SK-N-SH (cell line): ENCODE results near the gene WARS2.

ENCODE experiments used
- EZH2phosphoT487 ChIP-seq: fragments of 200-600 bp; sonication (generic); IDR thresholded peaks from 2 replicates; pipeline ENCODE4 v1.6.1; 2017; ENCODE audit warnings: low read depth, mixed run types, mild to moderate bottlenecking, antibody characterized with exemption, moderate library complexity, borderline replicate concordance
- MXI1 ChIP-seq: IDR thresholded peaks from 2 replicates; pipeline ENCODE4 v1.6.1; 2012; ENCODE audit warnings: mild to moderate bottlenecking, low read depth, low read length, improper control_type of control experiment
- RFX5 ChIP-seq: IDR thresholded peaks from 2 replicates; pipeline ENCODE4 v1.6.1; 2012; ENCODE audit warnings: mild to moderate bottlenecking, improper control_type of control experiment, low read length
- SIN3A ChIP-seq: IDR thresholded peaks from 2 replicates; pipeline ENCODE4 v1.6.1; 2012; ENCODE audit warnings: low read depth, mild to moderate bottlenecking, low read length, moderate library complexity, borderline replicate concordance
- SMC3 ChIP-seq: IDR thresholded peaks from 2 replicates; pipeline ENCODE4 v1.6.1; 2012; ENCODE audit warnings: low read depth, low read length, improper control_type of control experiment
- TAF1 ChIP-seq: IDR thresholded peaks from 2 replicates; pipeline ENCODE4 v1.6.1; 2012; ENCODE audit warnings: low read depth, mild to moderate bottlenecking, low read length, moderate library complexity, borderline replicate concordance
- YY1 ChIP-seq: IDR thresholded peaks from 2 replicates; pipeline ENCODE4 v1.4.0; 2012; ENCODE audit warnings: low read depth, mild to moderate bottlenecking
- TF ChIP-seq, protein P1 (sequence below): fragments of 200-600 bp; sonication (generic); IDR thresholded peaks from 2 replicates; pipeline ENCODE4 v1.6.1; 2017; ENCODE audit warnings: antibody characterized with exemption, mild to moderate bottlenecking, moderate library complexity
- TF ChIP-seq, protein P2 (sequence below): IDR thresholded peaks from 2 replicates; pipeline ENCODE4 v1.6.1; 2012; ENCODE audit warnings: mild to moderate bottlenecking, low read depth, low read length, moderate library complexity
- TF ChIP-seq, protein P3 (sequence below): IDR thresholded peaks from 2 replicates; pipeline ENCODE4; 2012

DNA sequence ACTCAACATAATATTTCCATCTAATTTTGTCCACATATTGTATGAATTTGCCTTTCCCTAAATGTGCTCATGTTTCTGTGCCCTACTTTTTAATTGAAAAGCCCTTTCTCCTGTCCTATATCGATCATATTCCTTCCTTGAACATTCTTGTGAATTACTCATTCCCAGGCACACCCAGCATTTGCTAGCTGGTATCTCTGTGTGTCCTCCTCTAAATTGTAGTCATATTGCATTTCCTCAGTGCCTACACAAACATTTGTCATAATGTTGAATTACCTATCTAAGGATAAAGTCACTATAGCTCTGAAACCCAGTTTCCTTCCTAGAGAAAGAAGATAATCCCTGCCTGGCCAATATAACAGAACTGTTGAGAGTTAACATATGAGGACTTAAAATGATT lies 112.7 kb downstream of the WARS2 start:
- TF ChIP-seq RFX5 (no peak), SMC3 (no peak), YY1 (no peak), TAF1 (no peak), SIN3A (no peak), EZH2phosphoT487 (no peak), MXI1 (no peak)
- TF ChIP-seq, protein P1, sequence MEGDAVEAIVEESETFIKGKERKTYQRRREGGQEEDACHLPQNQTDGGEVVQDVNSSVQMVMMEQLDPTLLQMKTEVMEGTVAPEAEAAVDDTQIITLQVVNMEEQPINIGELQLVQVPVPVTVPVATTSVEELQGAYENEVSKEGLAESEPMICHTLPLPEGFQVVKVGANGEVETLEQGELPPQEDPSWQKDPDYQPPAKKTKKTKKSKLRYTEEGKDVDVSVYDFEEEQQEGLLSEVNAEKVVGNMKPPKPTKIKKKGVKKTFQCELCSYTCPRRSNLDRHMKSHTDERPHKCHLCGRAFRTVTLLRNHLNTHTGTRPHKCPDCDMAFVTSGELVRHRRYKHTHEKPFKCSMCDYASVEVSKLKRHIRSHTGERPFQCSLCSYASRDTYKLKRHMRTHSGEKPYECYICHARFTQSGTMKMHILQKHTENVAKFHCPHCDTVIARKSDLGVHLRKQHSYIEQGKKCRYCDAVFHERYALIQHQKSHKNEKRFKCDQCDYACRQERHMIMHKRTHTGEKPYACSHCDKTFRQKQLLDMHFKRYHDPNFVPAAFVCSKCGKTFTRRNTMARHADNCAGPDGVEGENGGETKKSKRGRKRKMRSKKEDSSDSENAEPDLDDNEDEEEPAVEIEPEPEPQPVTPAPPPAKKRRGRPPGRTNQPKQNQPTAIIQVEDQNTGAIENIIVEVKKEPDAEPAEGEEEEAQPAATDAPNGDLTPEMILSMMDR, result no peak
- TF ChIP-seq, protein P2, sequence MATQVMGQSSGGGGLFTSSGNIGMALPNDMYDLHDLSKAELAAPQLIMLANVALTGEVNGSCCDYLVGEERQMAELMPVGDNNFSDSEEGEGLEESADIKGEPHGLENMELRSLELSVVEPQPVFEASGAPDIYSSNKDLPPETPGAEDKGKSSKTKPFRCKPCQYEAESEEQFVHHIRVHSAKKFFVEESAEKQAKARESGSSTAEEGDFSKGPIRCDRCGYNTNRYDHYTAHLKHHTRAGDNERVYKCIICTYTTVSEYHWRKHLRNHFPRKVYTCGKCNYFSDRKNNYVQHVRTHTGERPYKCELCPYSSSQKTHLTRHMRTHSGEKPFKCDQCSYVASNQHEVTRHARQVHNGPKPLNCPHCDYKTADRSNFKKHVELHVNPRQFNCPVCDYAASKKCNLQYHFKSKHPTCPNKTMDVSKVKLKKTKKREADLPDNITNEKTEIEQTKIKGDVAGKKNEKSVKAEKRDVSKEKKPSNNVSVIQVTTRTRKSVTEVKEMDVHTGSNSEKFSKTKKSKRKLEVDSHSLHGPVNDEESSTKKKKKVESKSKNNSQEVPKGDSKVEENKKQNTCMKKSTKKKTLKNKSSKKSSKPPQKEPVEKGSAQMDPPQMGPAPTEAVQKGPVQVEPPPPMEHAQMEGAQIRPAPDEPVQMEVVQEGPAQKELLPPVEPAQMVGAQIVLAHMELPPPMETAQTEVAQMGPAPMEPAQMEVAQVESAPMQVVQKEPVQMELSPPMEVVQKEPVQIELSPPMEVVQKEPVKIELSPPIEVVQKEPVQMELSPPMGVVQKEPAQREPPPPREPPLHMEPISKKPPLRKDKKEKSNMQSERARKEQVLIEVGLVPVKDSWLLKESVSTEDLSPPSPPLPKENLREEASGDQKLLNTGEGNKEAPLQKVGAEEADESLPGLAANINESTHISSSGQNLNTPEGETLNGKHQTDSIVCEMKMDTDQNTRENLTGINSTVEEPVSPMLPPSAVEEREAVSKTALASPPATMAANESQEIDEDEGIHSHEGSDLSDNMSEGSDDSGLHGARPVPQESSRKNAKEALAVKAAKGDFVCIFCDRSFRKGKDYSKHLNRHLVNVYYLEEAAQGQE, result no peak
- TF ChIP-seq, protein P3, sequence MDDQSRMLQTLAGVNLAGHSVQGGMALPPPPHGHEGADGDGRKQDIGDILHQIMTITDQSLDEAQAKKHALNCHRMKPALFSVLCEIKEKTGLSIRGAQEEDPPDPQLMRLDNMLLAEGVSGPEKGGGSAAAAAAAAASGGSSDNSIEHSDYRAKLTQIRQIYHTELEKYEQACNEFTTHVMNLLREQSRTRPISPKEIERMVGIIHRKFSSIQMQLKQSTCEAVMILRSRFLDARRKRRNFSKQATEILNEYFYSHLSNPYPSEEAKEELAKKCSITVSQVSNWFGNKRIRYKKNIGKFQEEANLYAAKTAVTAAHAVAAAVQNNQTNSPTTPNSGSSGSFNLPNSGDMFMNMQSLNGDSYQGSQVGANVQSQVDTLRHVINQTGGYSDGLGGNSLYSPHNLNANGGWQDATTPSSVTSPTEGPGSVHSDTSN, result no peak
